GM21786 (cell line): ENCODE data around the gene CDKAL1.
"Not testable (repeated sequence)": the region's sequence is repeated elsewhere in the genome, so short reads cannot be mapped to it uniquely, and the experiment has no call there.

Source experiments
- ATAC-seq: cut with Tn5 transposase; IDR thresholded peaks from one replicate; pipeline ENCODE4 v1.9.1; 2021; ENCODE audit not compliant: unreplicated experiment

Gene CDKAL1

GRCh38 chr6:20589266-20589665 lies 55.0 kb downstream of the CDKAL1 start:
- no peak for ATAC-seq

DNA sequence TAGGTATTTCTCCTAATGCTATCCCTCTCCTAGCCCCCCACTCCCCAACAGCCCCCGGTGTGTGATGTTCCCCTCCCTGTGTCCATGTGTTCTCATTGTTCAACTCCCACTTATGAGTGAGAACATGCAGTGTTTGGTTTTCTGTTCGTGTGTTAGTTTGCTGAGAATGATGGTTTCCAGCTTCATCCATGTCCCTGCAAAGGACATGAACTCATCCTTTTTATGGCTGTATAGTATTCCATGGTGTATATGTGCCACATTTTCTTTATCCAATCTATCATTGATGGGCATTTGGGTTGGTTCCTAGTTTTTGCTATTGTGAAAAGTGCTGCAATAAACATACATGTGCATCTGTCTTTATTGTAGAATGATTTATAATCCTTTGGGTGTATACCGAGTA lies 56.2 kb downstream of the CDKAL1 start:
- ATAC-seq: not testable (repeated sequence)

- not testable (repeated sequence) for ATAC-seq
These were observed 60.1 kb downstream of the CDKAL1 start for GRCh38 chr6:20594299-20594853.

DNA sequence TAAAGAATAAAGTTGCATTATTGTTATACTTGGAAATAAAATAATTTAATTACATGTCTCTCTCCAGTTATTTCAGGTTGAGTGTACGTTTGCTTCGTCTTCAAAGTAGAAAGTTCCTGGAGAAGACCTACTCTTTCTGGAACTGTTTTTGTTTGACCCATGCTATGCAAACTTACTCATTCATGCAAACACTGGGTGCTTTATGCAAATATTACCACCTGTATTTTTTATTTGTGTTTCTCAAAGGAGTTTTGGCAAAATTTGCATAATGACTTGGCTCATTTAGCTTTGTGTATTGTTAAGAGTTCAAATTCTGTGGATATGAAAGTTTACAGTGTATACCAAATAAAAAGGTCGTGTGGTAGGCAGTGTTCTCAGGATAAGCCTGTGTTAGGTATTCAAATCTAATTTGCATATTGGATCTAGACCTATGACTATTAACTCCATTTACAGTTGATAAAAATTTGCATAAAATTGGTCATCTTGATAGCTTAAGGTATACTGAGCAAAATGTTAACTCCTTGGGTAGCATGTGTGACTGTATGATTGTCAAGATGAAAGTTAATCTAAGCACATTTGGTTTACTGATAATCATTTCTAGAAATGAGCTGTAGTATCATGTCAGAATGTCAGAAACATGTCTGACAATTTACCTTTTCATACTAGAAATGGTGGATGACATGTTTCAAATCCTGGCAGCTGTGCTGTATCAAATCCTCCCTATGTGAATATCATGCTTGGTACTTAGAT lies 65.2 kb downstream of the CDKAL1 start:
- ATAC-seq: peak; percentile 52

- ATAC-seq: no peak
These were observed 66.6 kb downstream of the CDKAL1 start for GRCh38 chr6:20600831-20601230.

GRCh38 chr6:20604159-20604558 lies 69.9 kb downstream of the CDKAL1 start:
- ATAC-seq: no peak

GRCh38 chr6:20605061-20605460 lies 70.8 kb downstream of the CDKAL1 start:
- no peak for ATAC-seq

DNA sequence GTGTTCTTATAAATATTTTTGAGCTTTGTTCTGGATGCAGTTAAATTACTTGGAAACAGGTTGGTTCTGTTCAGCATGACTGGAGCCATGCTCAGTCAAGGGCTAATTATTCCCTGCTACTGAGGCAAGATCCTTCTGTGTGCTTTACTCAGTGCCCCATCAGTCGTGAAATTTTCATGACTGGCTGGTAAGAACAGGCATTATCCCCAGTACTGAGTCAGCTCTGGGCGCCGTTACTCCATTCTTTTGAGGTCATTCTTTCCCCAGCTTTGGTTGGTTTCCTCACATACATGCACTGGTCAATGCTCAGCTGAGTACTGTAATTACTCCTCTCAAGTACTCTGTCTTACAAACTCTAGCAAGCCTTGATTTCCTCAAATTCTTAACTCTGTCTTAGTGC lies 71.3 kb downstream of the CDKAL1 start:
- no peak for ATAC-seq

GRCh38 chr6:20606831-20607230 lies 72.6 kb downstream of the CDKAL1 start:
- no peak for ATAC-seq

- no peak for ATAC-seq
These were observed 74.1 kb downstream of the CDKAL1 start for GRCh38 chr6:20608356-20608755.

GRCh38 chr6:20608905-20609304 lies 74.6 kb downstream of the CDKAL1 start:
- no peak for ATAC-seq

DNA sequence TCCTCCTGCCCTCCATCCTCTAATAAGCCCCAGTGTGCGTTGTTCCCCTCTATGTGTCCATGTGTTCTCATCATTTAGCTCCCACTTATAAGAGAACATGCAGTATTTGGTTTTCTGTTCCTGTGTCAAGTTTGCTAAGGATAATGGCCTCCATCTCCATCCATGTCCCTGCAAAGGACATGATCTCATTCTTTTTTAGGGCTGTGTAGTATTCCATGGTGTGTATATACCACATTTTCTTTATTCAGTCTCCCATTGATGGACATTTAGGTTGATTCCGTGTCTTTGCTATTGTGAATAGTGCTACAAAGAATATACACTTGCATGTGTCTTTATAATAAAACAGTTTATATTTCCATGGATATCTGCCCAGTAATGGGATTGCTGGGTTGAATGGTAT lies 75.7 kb downstream of the CDKAL1 start:
- not testable (repeated sequence) for ATAC-seq

DNA sequence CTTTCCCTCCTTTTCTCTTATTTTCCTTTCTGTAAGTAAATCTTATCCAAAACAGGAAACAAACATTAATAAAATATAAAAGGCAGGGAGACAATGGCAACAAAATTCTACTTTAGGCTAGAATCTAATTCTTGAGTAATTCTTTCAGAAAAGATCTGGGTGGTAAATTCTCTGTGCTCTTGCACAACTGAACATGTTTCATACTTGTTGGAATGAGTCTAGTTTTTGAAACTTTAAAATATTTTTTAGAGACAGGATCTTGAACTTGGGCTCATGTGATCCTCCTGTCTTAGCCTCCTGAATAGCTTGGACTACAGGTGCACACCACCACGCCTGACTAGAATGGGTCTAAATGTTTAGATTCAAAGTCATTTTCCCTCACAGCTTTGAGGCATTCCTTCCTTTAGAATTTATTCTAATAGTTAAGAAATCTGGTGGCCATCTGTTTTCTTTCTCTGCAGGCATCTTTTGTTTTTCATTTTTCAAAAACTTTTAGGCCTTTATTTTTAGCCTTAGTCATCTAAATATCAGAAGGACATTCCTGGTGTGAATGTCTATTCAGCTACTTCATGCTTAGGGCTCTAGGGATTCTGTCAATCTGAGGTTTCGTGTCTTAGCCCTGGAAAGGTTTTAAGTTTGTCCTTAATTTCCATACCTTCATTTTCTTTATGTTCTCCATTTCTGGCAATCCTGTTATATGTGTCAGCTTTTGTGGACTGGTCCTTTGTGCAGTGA lies 76.5 kb downstream of the CDKAL1 start:
- ATAC-seq: no peak

- ATAC-seq: not testable (repeated sequence)
These were observed 83.3 kb downstream of the CDKAL1 start for GRCh38 chr6:20617537-20617936.

DNA sequence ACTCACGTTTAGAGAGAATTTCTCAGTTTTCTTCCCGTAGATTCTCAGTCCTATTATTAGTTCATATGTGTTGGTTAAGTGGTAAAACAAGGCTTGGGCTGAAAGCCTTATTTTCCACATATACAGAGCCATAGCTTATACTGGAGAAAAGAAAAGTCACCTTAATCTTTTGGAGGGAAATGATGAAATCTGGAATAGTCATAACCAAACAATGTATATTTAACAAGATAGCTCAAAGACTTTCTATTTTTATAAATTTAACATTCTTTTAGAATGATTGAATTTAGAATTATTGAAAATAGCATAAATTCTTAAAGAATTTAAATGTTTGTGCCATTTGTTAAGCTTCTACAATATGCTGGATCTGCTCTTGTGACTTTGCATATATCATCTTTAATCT lies 85.8 kb downstream of the CDKAL1 start:
- ATAC-seq: no peak

- ATAC-seq: no peak
These were observed 89.5 kb downstream of the CDKAL1 start for GRCh38 chr6:20623761-20624160.

DNA sequence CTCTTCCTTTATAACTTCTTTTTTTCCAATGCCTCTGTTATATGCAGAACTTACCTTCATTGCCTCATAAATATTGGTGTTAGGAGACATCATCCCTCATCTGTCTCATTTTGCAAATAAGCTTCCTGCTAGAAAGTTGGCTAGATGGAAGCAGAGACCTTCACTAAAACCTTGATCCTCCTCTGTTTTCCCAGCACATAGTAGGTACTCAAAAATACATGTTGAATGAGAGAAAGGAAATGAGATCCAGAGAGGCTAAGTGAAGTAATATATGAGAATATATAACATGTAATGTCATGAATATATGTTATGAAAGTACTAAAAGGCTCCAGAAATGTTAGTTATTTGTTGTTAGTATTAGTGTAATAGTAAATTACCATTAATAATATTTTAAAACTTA lies 91.9 kb downstream of the CDKAL1 start:
- no peak for ATAC-seq

- no peak for ATAC-seq
These were observed 95.3 kb downstream of the CDKAL1 start for GRCh38 chr6:20629509-20629908.

- no peak for ATAC-seq
These were observed 95.9 kb downstream of the CDKAL1 start for GRCh38 chr6:20630136-20630535.

GRCh38 chr6:20630617-20631548 lies 96.6 kb downstream of the CDKAL1 start:
- no peak for ATAC-seq

GRCh38 chr6:20631549-20631924 lies 97.3 kb downstream of the CDKAL1 start:
- ATAC-seq: no peak
